ENCODE results near the gene EPHB4.
"Not testable (repeated sequence)": the region's sequence is repeated elsewhere in the genome, so short reads cannot be mapped to it uniquely, and the experiment has no call there.

EPHB4 gene

GRCh38 chr7:100791881-100792666 is 35.2 kb downstream of the EPHB4 start:
- no peak for DNase-seq (ENCODE audit: low read depth, low spot score)

DNA sequence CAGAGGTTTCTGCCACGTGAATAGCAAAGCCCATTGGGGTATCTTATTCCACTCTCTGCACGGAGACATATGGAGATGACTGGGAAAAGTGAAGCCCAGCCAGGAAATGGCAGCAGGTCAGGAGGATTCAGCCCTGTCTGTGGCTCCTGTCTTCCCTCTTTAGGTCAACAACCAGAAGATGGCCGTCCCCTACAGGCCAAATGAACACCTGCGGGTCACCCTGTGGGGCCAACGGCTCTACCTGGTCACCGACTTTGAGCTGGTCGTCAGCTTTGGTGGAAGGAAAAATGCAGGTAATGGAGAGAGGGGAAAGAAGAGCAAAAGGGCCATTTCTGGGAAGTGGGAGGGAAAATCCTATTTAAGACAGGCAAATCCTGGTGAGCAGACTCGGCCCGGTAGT is 38.3 kb downstream of the EPHB4 start:
- no peak for DNase-seq (ENCODE audit: low read depth, low spot score)

DNA sequence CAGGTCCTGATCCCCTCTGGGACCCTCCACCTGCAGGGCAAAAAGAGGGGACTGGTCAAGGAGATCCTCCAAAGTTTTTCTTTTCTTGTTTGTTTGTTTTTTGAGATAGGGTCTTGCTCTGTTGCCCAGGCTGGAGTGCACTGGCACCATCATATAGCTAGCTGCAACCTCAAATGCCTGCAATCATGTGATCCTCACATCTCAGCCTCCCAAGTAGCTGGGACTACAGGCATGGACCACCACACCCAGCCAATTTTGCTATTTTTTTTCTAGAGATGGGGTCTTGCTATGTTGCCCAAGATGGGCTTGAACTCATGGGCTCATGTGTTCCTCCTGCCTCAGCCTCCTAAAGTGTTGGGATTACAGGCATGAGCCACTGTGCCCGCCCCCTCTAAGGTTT is 41.0 kb downstream of the EPHB4 start:
- no peak for DNase-seq (ENCODE audit: low read depth, low spot score)

DNA sequence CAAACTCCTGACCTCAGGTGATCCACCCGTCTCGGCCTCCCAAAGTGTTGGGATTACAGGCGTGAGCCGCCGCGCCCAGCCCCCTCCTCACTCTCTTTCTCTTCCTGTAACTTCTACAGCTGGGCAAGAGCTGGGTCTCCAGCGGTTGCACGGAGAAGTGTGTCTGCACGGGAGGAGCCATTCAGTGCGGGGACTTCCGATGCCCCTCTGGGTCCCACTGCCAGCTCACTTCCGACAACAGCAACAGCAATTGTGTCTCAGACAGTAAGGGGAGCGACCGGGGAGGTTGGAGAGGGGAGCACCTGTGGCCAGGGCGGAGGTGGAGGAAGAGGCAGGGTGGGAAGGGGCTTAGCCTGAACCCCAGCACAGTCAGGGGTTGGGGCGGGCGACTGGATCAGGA is 41.4 kb downstream of the EPHB4 start:
- DNase-seq (ENCODE audit: low read depth, low spot score), result no peak

DNA sequence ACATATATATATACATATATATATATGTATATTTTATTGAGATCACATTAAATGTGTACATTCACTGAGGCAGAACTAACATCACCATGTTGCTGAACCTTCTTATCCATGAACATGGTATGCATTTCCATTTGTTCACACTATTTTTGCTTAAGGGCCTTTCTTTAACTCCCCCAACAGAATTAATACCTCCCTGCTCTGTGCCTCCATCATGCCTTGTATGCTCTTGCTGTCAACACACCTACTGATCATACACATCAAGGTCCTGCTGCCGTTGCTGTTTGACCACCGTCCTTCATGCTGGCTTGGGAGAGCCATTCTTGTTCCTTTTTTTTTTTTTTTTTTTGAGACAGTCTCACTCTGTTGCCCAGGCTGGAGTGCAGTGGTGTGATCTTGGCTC is 43.5 kb downstream of the EPHB4 start:
- no peak for DNase-seq (ENCODE audit: low read depth, low spot score)

DNA sequence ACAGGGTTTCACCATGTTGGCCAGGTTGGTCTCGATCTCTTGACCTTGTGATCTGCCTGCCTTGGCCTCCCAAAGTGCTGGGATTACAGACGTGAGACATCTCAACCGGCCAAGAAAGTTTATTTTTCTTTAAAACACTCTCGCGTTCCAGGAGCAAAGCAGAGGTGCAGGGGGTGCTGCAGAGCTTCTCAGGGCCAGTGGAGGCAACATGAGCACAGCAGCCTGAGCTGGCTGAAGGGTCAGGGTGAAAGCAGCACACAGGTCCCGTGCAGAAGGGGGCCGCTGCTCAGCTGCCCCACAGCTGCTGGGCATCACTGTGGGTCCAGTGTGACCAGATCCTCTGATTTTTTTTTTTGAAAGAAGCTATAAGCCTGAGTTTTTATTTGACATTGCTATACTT is 46.1 kb downstream of the EPHB4 start:
- no peak for DNase-seq (ENCODE audit: low read depth, low spot score)

DNA sequence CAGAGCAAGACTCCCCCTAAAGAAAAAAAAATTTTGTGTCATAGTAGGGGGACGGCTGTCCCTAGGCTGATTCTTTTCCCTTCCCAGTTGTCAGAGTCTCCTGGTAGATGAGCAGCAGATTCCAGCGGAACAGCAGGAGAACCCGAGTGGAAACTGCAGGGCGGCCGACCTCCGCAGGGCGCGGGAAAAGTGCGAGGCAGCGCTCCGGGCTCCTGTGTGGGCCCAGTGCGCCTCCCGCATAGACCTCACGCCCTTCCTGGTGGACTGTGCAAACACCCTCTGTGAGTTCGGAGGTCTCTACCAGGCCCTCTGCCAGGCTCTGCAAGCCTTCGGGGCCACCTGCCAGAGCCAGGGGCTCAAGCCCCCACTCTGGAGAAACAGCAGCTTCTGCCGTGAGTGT is 48.0 kb downstream of the EPHB4 start:
- no peak for DNase-seq (ENCODE audit: low read depth, low spot score)

- DNase-seq (ENCODE audit: low read depth, low spot score), result no peak
These were observed 49.2 kb downstream of the EPHB4 start for GRCh38 chr7:100778061-100778621.

DNA sequence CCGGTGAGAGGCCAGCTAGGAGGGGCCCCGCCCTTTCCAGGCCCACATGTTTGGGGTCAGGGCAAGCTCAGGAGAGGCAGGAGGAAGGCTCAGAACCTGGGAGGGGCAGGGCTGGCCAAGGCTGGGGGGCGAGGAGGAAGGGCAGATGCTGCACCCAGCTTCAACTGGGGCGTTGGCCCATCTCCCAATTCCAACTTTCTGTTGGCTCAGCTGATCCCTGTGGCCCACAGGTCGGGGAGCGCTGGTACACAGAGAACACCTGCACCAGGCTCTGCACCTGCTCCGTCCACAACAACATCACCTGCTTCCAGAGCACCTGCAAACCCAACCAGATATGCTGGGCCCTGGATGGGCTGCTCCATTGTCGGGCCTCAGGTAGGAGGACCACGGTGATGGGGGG is 53.8 kb downstream of the EPHB4 start:
- no peak for DNase-seq (ENCODE audit: low read depth, low spot score)

DNA sequence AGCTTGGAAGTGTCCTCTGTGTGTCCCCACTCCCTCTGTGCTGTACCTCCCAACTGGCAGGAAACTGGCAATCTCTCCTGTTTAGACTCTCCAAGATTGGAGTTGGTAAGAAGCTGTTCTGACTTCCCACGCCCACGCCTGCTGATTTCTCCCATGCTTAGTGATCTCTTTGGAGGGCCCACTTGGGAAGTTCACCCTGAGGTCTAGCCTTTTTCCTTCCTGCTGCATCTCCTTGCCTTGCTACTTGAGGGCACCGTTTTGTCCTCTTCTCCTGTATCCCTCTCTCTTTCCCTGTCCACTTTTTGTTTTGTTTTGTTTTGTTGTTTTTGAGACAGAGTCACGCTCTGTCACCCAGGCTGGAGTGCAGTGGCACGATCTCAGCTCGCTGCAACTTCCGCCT is 58.5 kb downstream of the EPHB4 start:
- no peak for DNase-seq (ENCODE audit: low read depth, low spot score)

DNA sequence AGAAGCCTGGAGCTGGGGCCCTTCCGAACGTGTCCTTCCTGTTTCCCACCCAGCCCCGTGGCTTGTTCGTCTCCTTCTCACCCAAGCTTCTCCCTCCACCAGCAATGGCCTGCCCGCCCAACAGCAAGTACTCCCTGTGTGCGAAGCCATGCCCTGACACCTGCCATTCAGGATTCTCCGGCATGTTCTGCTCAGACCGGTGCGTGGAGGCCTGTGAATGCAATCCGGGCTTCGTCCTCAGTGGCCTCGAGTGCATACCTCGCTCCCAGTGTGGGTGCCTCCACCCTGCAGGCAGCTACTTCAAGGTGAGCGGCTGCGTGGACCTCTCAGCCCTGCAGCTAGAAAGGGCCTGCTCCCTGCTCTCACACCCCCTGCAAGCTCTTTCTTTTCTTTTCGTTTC is 62.1 kb downstream of the EPHB4 start:
- DNase-seq (ENCODE audit: low read depth, low spot score), result no peak

DNA sequence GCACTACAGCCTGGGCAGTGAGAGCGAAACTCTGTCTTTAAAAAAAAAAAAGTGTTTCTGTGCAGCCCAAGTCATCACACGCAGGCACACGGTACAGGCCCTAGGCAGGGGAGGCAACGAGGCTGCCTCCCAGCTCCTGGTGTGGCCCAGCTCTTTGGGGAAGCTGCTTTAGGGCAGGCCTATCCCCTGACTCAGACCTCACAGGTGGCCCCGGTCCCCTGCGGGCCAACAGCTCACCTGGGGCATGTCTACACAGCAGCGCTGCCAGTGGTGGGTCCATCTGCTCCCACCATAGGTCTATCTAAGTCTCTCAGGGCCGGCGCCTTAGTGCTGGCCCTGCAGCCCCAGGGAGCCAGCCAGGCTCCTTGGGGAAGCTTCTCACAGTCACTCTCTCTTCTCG is 62.5 kb downstream of the EPHB4 start:
- DNase-seq (ENCODE audit: low read depth, low spot score), result no peak

DNA sequence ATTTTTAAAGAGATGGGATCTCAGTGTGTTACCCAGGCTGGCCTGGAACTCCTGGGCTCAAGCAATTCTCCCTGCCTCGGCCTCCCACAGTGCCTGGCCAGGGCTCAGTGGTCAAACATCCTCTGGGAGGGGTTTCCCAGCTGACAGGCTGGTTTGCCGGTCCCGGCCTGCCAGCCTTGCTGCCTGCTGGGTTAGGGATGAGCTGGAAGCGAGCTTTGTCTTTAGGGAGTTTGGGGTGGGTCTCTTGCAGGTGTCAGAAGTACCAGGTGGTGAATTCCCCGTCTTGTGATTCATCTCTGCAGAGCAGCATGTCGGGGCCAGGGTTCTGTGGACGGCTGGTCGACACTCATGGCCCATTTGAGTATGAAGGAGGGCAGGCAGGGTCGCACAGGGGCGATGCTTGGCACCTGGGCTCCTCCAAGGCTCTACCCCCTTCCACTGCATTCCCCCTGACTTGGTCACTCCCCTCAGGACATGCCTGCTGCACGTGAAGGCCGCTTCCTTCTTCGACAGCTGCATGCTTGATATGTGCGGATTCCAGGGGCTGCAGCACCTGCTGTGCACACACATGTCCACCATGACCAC is 63.7 kb downstream of the EPHB4 start:
- DNase-seq (ENCODE audit: low read depth, low spot score), result no peak

DNA sequence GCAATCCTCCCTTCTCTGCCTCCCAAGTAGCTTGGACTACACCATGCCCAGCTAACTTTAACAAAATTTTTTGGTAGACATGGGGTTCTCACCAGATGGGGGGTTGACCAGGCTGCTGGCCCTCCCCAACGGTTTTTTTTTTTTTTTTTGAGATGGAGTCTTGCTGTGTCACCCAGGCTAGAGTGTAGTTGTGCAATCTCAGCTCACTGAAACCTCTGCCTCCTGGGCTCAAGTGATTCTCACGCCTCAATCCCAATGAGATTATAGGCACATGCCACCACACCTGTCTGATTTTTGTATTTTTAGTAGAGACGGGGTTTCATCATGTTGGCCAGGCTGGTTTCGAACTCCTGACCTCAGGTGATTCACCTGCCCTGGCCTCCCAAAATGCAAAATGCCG is 64.5 kb downstream of the EPHB4 start:
- DNase-seq (ENCODE audit: low read depth, low spot score), result not testable (repeated sequence)

GRCh38 chr7:100759357-100760171 is 67.8 kb downstream of the EPHB4 start:
- no peak for DNase-seq (ENCODE audit: low read depth, low spot score)

GRCh38 chr7:100753750-100754149 is 73.6 kb downstream of the EPHB4 start:
- DNase-seq (ENCODE audit: low read depth, low spot score), result no peak

DNA sequence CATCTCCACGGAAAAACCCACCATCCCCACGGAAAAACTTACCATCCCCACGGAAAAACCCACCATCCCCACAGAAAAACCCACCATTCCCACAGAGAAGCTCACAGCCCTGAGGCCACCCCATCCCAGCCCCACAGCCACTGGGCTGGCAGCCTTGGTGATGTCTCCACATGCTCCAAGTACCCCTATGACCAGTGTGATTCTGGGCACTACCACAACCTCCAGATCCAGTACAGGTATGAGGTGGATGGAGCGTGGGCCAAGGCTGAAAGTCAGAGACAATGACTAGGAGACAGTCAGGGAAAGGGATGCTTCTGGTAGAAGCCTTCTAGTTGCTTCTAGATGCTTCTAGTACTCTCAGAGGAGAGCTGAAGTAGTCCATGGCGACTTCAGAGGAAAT is 74.3 kb downstream of the EPHB4 start:
- DNase-seq (ENCODE audit: low read depth, low spot score), result no peak

Measured in brain pericyte (primary cell).